Neural cell (in vitro differentiated cells): ENCODE results near the gene ALB. TPM values are rescaled to one million over a fixed set of nuclear protein-coding genes. Genes with fewer than 3 reads are reported as not detected.

Experiments used
- H2AFZ ChIP-seq: fragments of 200-600, 300-800 bp; sonication (generic), shearing (Covaris generic); 2 replicates; pipeline ENCODE4 v1.6.0; 2014; ENCODE audit warnings: low read depth, mild to moderate bottlenecking, antibody characterized with exemption, low read length, moderate library complexity
- H3F3A ChIP-seq: fragments of 200-600 bp; shearing (Covaris generic); 2 replicates; pipeline ENCODE4 v1.6.1; 2016; ENCODE audit warnings: mild to moderate bottlenecking, moderate library complexity, mixed read lengths, antibody characterized with exemption, low read length; ENCODE audit not compliant: insufficient read depth, poor library complexity, severe bottlenecking
- H3K27ac ChIP-seq: fragments of 200-600, 300-800 bp; sonication (generic), shearing (Covaris generic); 2 replicates; pipeline ENCODE4 v1.5.1; 2014; ENCODE audit warnings: mild to moderate bottlenecking, low read length, moderate library complexity
- H3K27me3 ChIP-seq: fragments of 300-800, 200-600 bp; sonication (generic), shearing (Covaris generic); 2 replicates; pipeline ENCODE4 v1.6.0; 2014; ENCODE audit warnings: mild to moderate bottlenecking, low read depth, low read length, moderate library complexity; ENCODE audit not compliant: insufficient read depth
- H3K36me3 ChIP-seq: fragments of 300-800, 200-600 bp; sonication (generic), shearing (Covaris generic); 2 replicates; pipeline ENCODE4 v1.5.1; 2014; ENCODE audit warnings: mild to moderate bottlenecking, antibody characterized with exemption, low read length, moderate library complexity; ENCODE audit not compliant: insufficient read depth
- H3K4me2 ChIP-seq: fragments of 300-800, 200-600 bp; sonication (generic), shearing (Covaris generic); 2 replicates; pipeline ENCODE4 v1.6.0; 2014; ENCODE audit warnings: mild to moderate bottlenecking, low read length
- H3K4me3 ChIP-seq: fragments of 300-800, 200-600 bp; sonication (generic), shearing (Covaris generic); 2 replicates; pipeline ENCODE4 v1.5.1; 2014; ENCODE audit warnings: mild to moderate bottlenecking, low read length, moderate library complexity
- H3K79me2 ChIP-seq: fragments of 200-600 bp; shearing (Covaris generic); replicated peaks from 2 replicates; pipeline ENCODE4 v1.6.0; 2014; ENCODE audit warnings: mild to moderate bottlenecking, low read length, moderate library complexity; ENCODE audit not compliant: insufficient read depth
- H3K9ac ChIP-seq: fragments of 300-800, 200-600 bp; sonication (generic), shearing (Covaris generic); 2 replicates; pipeline ENCODE4 v1.6.1; 2016; ENCODE audit warnings: mild to moderate bottlenecking, low read length, mixed read lengths
- H3K9me2 ChIP-seq: fragments of 200-600 bp; shearing (Covaris generic); 2 replicates; pipeline ENCODE4 v1.6.1; 2016; ENCODE audit warnings: mild to moderate bottlenecking, low read length, mixed read lengths; ENCODE audit not compliant: insufficient read depth
- H3K9me3 ChIP-seq: fragments of 200-600, 300-800 bp; sonication (generic), shearing (Covaris generic); 2 replicates; pipeline ENCODE4 v1.6.1; 2016; ENCODE audit warnings: mild to moderate bottlenecking, mixed run types, low read length, moderate library complexity, mixed read lengths
- H4K20me1 ChIP-seq: fragments of 200-600 bp; shearing (Covaris generic); 2 replicates; pipeline ENCODE4 v1.6.1; 2016; ENCODE audit warnings: mild to moderate bottlenecking, mixed run types; ENCODE audit not compliant: insufficient read depth
- CTCF ChIP-seq: fragments of 450-650 bp; IDR thresholded peaks from 2 replicates; pipeline ENCODE4 v1.5.1; 2014; ENCODE audit warnings: antibody characterized with exemption, mild to moderate bottlenecking, moderate library complexity; ENCODE audit not compliant: poor library complexity, severe bottlenecking
- EP300 ChIP-seq: fragments of 450-650 bp; conservative IDR thresholded peaks from 2 replicates; pipeline ENCODE4 v1.6.1; 2014; ENCODE audit warnings: antibody characterized with exemption, mild to moderate bottlenecking, moderate library complexity; ENCODE audit not compliant: poor library complexity, severe bottlenecking
- EZH2 ChIP-seq: fragments of 200-600, 300-800 bp; shearing (Covaris generic), sonication (generic); IDR thresholded peaks from 2 replicates; pipeline ENCODE4 v1.6.1; 2014; ENCODE audit warnings: antibody characterized with exemption, low read length, borderline replicate concordance, mild to moderate bottlenecking; ENCODE audit not compliant: insufficient read depth, poor library complexity, severe bottlenecking
- MXI1 ChIP-seq: fragments of 450-650 bp; conservative IDR thresholded peaks from 2 replicates; pipeline ENCODE4 v1.6.1; 2014; ENCODE audit warnings: antibody characterized with exemption, mild to moderate bottlenecking; ENCODE audit not compliant: poor library complexity, severe bottlenecking
- POLR2AphosphoS5 ChIP-seq: IDR thresholded peaks from 2 replicates; pipeline ENCODE4 v1.6.1; 2012
- RAD21 ChIP-seq: fragments of 450-650 bp; conservative IDR thresholded peaks from 2 replicates; pipeline ENCODE4 v1.6.1; 2014; ENCODE audit warnings: antibody characterized with exemption, mild to moderate bottlenecking, moderate library complexity
- SMC3 ChIP-seq: fragments of 450-650 bp; conservative IDR thresholded peaks from 2 replicates; pipeline ENCODE4 v1.6.1; 2014; ENCODE audit warnings: antibody characterized with exemption, mild to moderate bottlenecking, moderate library complexity; ENCODE audit not compliant: poor library complexity
- TAF1 ChIP-seq: IDR thresholded peaks from 2 replicates; pipeline ENCODE4 v1.6.1; 2012; ENCODE audit warnings: low read depth
- polyA plus RNA-seq: library from polyadenylated mRNA; depleted of rRNA; stranded (reverse); fragments of >200 nt; gene quantifications from 2 replicates; pipeline ENCODE4 v1.2.3, GENCODE V29; 2014
- TF ChIP-seq, protein P1 (sequence below): IDR thresholded peaks from 2 replicates; pipeline ENCODE4 v1.6.1; 2012; ENCODE audit warnings: borderline replicate concordance

The ALB gene
- polyA plus RNA-seq, 1 donor from 2014 or later: 3.4 TPM

DNA sequence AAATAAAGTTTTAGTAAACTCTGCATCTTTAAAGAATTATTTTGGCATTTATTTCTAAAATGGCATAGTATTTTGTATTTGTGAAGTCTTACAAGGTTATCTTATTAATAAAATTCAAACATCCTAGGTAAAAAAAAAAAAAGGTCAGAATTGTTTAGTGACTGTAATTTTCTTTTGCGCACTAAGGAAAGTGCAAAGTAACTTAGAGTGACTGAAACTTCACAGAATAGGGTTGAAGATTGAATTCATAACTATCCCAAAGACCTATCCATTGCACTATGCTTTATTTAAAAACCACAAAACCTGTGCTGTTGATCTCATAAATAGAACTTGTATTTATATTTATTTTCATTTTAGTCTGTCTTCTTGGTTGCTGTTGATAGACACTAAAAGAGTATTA is 370 bp downstream of the ALB start:
- TF ChIP-seq EP300: no peak
- TF ChIP-seq, protein P1, sequence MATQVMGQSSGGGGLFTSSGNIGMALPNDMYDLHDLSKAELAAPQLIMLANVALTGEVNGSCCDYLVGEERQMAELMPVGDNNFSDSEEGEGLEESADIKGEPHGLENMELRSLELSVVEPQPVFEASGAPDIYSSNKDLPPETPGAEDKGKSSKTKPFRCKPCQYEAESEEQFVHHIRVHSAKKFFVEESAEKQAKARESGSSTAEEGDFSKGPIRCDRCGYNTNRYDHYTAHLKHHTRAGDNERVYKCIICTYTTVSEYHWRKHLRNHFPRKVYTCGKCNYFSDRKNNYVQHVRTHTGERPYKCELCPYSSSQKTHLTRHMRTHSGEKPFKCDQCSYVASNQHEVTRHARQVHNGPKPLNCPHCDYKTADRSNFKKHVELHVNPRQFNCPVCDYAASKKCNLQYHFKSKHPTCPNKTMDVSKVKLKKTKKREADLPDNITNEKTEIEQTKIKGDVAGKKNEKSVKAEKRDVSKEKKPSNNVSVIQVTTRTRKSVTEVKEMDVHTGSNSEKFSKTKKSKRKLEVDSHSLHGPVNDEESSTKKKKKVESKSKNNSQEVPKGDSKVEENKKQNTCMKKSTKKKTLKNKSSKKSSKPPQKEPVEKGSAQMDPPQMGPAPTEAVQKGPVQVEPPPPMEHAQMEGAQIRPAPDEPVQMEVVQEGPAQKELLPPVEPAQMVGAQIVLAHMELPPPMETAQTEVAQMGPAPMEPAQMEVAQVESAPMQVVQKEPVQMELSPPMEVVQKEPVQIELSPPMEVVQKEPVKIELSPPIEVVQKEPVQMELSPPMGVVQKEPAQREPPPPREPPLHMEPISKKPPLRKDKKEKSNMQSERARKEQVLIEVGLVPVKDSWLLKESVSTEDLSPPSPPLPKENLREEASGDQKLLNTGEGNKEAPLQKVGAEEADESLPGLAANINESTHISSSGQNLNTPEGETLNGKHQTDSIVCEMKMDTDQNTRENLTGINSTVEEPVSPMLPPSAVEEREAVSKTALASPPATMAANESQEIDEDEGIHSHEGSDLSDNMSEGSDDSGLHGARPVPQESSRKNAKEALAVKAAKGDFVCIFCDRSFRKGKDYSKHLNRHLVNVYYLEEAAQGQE: no peak
- TF ChIP-seq SMC3: no peak
- TF ChIP-seq MXI1: no peak
- no peak for TF ChIP-seq CTCF
- TF ChIP-seq RAD21: no peak
- no peak for TF ChIP-seq TAF1
- no peak for TF ChIP-seq POLR2AphosphoS5
- TF ChIP-seq EZH2: no peak

GRCh38 chr4:73405138-73405537 is 1.1 kb downstream of the ALB start:
- H3K36me3 ChIP-seq: no peaks in the 10 kb centered on the region
- no peak overlapping the region for H3K27ac ChIP-seq
- no peak overlapping the region for H2AFZ ChIP-seq
- H3K4me2 ChIP-seq: no peak overlapping the region
- no peaks in the 10 kb centered on the region for H3F3A ChIP-seq
- H3K4me3 ChIP-seq: no peak overlapping the region
- no peaks in the 10 kb centered on the region for H3K9me3 ChIP-seq
- H3K9me2 ChIP-seq: no peaks in the 10 kb centered on the region
- TF ChIP-seq RAD21: no peak
- TF ChIP-seq TAF1: no peak
- TF ChIP-seq EP300: no peak
- TF ChIP-seq SMC3: no peak
- no peak for TF ChIP-seq EZH2
- no peak for TF ChIP-seq MXI1
- TF ChIP-seq CTCF: no peak
- TF ChIP-seq, protein P1: no peak
- TF ChIP-seq POLR2AphosphoS5: no peak
- no peaks in the 10 kb centered on the region for H4K20me1 ChIP-seq
- no peaks in the 10 kb centered on the region for H3K79me2 ChIP-seq
- H3K9ac ChIP-seq: no peak overlapping the region
- H3K27me3 ChIP-seq: no peaks in the 10 kb centered on the region

More for the DNA sequence above, 370 bp downstream of the ALB start:
- H3K4me3 ChIP-seq: no peak overlapping the region
- no peaks in the 10 kb centered on the region for H3K36me3 ChIP-seq
- no peak overlapping the region for H3K9ac ChIP-seq
- H3K79me2 ChIP-seq: no peaks in the 10 kb centered on the region
- no peak overlapping the region for H2AFZ ChIP-seq
- H4K20me1 ChIP-seq: no peaks in the 10 kb centered on the region
- H3K27ac ChIP-seq: no peak overlapping the region
- H3K9me2 ChIP-seq: no peaks in the 10 kb centered on the region
- no peaks in the 10 kb centered on the region for H3K9me3 ChIP-seq
- no peaks in the 10 kb centered on the region for H3K27me3 ChIP-seq
- H3K4me2 ChIP-seq: no peak overlapping the region
- H3F3A ChIP-seq: no peaks in the 10 kb centered on the region
